Measurements from ENCODE around the gene IGF1R.

Gene IGF1R

GRCh38 chr15:98625614-98626013 is 22.7 kb upstream of the IGF1R start:
- DNase-seq (ENCODE audit: low read depth in 1 of 2, low spot score in 1 of 2) = no peak
- no peak overlapping the region for H3K4me3 ChIP-seq (replicated peaks; ENCODE audit: insufficient read depth, low read length)
- no peak for TF ChIP-seq REST (IDR thresholded peaks at IDR 0.05; ENCODE audit: insufficient replicate concordance, low read depth)
- TF ChIP-seq SPI1 (IDR thresholded peaks at IDR 0.05; ENCODE audit: borderline replicate concordance, low read depth) = no peak
- TF ChIP-seq GABPA (IDR thresholded peaks at IDR 0.05; ENCODE audit: low read depth) = no peak
- no peak for TF ChIP-seq POLR2AphosphoS5 (IDR thresholded peaks at IDR 0.05; ENCODE audit: low read depth)
- H3K27ac ChIP-seq (replicated peaks) = no peak overlapping the region
- H3K27me3 ChIP-seq (ENCODE audit: insufficient read depth, poor library complexity, severe bottlenecking) = peaks cover 10% of the 10 kb centered on the region

GRCh38 chr15:98626153-98626552 is 22.2 kb upstream of the IGF1R start:
- Histone ChIP-seq H3K27me3 (ENCODE audit: insufficient read depth, poor library complexity, severe bottlenecking) (peaks cover 8% of the 10 kb centered on the region), H3K27ac (replicated peaks) (no peak overlapping the region), H3K4me3 (replicated peaks; ENCODE audit: insufficient read depth, low read length) (no peak overlapping the region)
- no peak for TF ChIP-seq POLR2AphosphoS5 (IDR thresholded peaks at IDR 0.05; ENCODE audit: low read depth)
- TF ChIP-seq REST (IDR thresholded peaks at IDR 0.05; ENCODE audit: insufficient replicate concordance, low read depth) = no peak
- no peak for TF ChIP-seq CTCF (IDR thresholded peaks at IDR 0.05; ENCODE audit: insufficient read depth, low read length)
- TF ChIP-seq SPI1 (IDR thresholded peaks at IDR 0.05; ENCODE audit: borderline replicate concordance, low read depth) = no peak
- TF ChIP-seq GABPA (IDR thresholded peaks at IDR 0.05; ENCODE audit: low read depth) = no peak
- no peak for DNase-seq (ENCODE audit: low read depth in 1 of 2, low spot score in 1 of 2)

GRCh38 chr15:98628216-98628615 is 20.1 kb upstream of the IGF1R start:
- no peak overlapping the region for H3K27ac ChIP-seq (replicated peaks)
- no peak for TF ChIP-seq REST (IDR thresholded peaks at IDR 0.05; ENCODE audit: insufficient replicate concordance, low read depth)
- no peak for TF ChIP-seq GABPA (IDR thresholded peaks at IDR 0.05; ENCODE audit: low read depth)
- no peak for TF ChIP-seq SPI1 (IDR thresholded peaks at IDR 0.05; ENCODE audit: borderline replicate concordance, low read depth)
- TF ChIP-seq CTCF (IDR thresholded peaks at IDR 0.05; ENCODE audit: insufficient read depth, low read length) = no peak
- no peaks in the 10 kb centered on the region for H3K27me3 ChIP-seq (ENCODE audit: insufficient read depth, poor library complexity, severe bottlenecking)
- no peak for DNase-seq (ENCODE audit: low read depth in 1 of 2, low spot score in 1 of 2)
- no peak overlapping the region for H3K4me3 ChIP-seq (replicated peaks; ENCODE audit: insufficient read depth, low read length)

GRCh38 chr15:98635848-98636247 is 12.5 kb upstream of the IGF1R start:
- DNase-seq (ENCODE audit: low read depth in 1 of 2, low spot score in 1 of 2) = no peak
- Histone ChIP-seq H3K4me3 (replicated peaks; ENCODE audit: insufficient read depth, low read length) (no peak overlapping the region), H3K27ac (replicated peaks) (no peak overlapping the region), H3K27me3 (ENCODE audit: insufficient read depth, poor library complexity, severe bottlenecking) (no peaks in the 10 kb centered on the region)
- TF ChIP-seq REST (IDR thresholded peaks at IDR 0.05; ENCODE audit: insufficient replicate concordance, low read depth) (no peak), GABPA (IDR thresholded peaks at IDR 0.05; ENCODE audit: low read depth) (no peak), CTCF (IDR thresholded peaks at IDR 0.05; ENCODE audit: insufficient read depth, low read length) (no peak), SPI1 (IDR thresholded peaks at IDR 0.05; ENCODE audit: borderline replicate concordance, low read depth) (no peak), POLR2AphosphoS5 (IDR thresholded peaks at IDR 0.05; ENCODE audit: low read depth) (no peak)
